PFSK-1 (cell line): ENCODE measurements around the gene FAM13A.

Source experiments
- FOXP2 ChIP-seq: optimal IDR thresholded peaks from 2 replicates; pipeline ENCODE3; 2011; ENCODE audit warnings: borderline replicate concordance, control low read depth, inconsistent platforms; ENCODE audit not compliant: insufficient read depth; ENCODE audit errors: extremely low read length, extremely low read depth
- SIN3A ChIP-seq: IDR thresholded peaks from 2 replicates; pipeline ENCODE4 v1.6.1; 2012; ENCODE audit warnings: mild to moderate bottlenecking, low read length, moderate library complexity, borderline replicate concordance; ENCODE audit not compliant: insufficient read depth
- TF ChIP-seq, protein P1 (sequence below), 2 experiments: IDR thresholded peaks; 2 replicates each; pipeline versions ENCODE4 v1.6.1 to v1.8.0; 2011 to 2012; ENCODE audit warnings: low read depth in 2 of 2, low read length in 2 of 2, control low read depth in 1 of 2, inconsistent platforms in 1 of 2, mild to moderate bottlenecking in 1 of 2, moderate library complexity in 1 of 2; ENCODE audit not compliant: insufficient read depth in 1 of 2

GRCh38 chr4:88993246-88993645 lies 63.7 kb downstream of the FAM13A start:
- TF ChIP-seq FOXP2 (no peak), SIN3A (no peak)
- TF ChIP-seq, protein P1, sequence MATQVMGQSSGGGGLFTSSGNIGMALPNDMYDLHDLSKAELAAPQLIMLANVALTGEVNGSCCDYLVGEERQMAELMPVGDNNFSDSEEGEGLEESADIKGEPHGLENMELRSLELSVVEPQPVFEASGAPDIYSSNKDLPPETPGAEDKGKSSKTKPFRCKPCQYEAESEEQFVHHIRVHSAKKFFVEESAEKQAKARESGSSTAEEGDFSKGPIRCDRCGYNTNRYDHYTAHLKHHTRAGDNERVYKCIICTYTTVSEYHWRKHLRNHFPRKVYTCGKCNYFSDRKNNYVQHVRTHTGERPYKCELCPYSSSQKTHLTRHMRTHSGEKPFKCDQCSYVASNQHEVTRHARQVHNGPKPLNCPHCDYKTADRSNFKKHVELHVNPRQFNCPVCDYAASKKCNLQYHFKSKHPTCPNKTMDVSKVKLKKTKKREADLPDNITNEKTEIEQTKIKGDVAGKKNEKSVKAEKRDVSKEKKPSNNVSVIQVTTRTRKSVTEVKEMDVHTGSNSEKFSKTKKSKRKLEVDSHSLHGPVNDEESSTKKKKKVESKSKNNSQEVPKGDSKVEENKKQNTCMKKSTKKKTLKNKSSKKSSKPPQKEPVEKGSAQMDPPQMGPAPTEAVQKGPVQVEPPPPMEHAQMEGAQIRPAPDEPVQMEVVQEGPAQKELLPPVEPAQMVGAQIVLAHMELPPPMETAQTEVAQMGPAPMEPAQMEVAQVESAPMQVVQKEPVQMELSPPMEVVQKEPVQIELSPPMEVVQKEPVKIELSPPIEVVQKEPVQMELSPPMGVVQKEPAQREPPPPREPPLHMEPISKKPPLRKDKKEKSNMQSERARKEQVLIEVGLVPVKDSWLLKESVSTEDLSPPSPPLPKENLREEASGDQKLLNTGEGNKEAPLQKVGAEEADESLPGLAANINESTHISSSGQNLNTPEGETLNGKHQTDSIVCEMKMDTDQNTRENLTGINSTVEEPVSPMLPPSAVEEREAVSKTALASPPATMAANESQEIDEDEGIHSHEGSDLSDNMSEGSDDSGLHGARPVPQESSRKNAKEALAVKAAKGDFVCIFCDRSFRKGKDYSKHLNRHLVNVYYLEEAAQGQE (IDR thresholded peaks at IDR 0.05; ENCODE audit: insufficient read depth in 1 of 2, low read depth in 2 of 2, low read length in 2 of 2) = no peak
